ENCODE results near the gene PER1. TPM values are rescaled to one million over a fixed set of nuclear protein-coding genes. Genes with fewer than 3 reads are reported as not detected.

PER1 gene
- total RNA-seq, 4 donors from 2014 or later: 127 to 263 (median 168) TPM

GRCh38 chr17:8095361-8095760 lies 56.8 kb downstream of the PER1 start:
- DNase-seq (ENCODE audit: extremely low spot score): no peak
- no peak overlapping the region for H3K4me3 ChIP-seq
- intact Hi-C loops (cut with DNase I): no loop called here
- no peak overlapping the region for H3K27ac ChIP-seq (replicated peaks in 1 of 4)
- H3K36me3 ChIP-seq: no peaks in the 10 kb centered on the region
- H3K9me3 ChIP-seq: no peaks in the 10 kb centered on the region
- peaks cover 0 to 60% (median 0%) of the 10 kb centered on the region in 4 donors for H3K27me3 ChIP-seq
- 50% methylated on average over 5 of the region's 6 CpGs for WGBS
- H3K4me1 ChIP-seq: no peaks in the 10 kb centered on the region
- TF ChIP-seq POLR2AphosphoS5 (IDR thresholded peaks at IDR 0.05) (no peak), EP300 (IDR thresholded peaks at IDR 0.05) (no peak), CTCF (IDR thresholded peaks at IDR 0.05) (no peak), POLR2A (IDR thresholded peaks at IDR 0.05; ENCODE audit: low read depth) (no peak)

DNA sequence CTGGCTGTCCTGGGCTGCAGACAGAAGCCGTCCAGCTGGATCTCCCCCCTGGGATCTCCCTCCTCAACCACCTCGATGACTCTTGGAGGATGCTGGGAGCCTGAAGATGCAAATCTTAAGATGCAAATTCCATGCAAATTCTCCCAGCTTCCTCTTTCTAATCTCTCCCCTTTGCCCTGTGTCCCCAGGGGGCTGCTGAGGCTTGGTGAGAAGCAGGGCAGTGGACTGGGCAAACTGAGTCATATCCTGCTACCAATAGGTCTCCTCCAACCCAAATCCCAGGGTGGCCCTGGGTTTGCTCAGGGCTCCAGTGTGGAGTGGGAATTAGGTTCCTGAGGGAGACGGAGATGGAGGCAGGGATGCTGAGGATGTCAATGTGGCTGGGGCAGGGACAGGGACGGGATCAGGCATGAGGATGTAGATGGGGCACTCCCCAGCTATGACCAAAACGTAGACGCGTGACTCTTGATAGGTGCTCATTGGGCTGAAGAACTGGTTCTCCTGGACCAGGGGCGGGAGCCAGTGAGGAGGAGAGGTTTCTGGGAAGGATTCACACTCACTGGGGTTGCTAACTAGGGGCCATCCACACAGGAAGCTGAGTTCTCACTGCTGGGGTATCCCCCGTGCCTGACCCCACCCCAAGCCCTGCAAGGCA lies 61.0 kb downstream of the PER1 start:
- no peak for DNase-seq (ENCODE audit: extremely low spot score)
- Histone ChIP-seq H3K9me3 (no peaks in the 10 kb centered on the region), H3K4me3 (no peak overlapping the region), H3K27me3 (peaks cover 0 to 81% (median 0%) of the 10 kb centered on the region in 4 donors), H3K27ac (replicated peaks in 1 of 4) (no peak overlapping the region), H3K36me3 (no peaks in the 10 kb centered on the region), H3K4me1 (no peaks in the 10 kb centered on the region)
- intact Hi-C loops (cut with DNase I): no loop called here
- no peak for TF ChIP-seq CTCF (IDR thresholded peaks at IDR 0.05)
- TF ChIP-seq POLR2AphosphoS5 (IDR thresholded peaks at IDR 0.05): no peak
- WGBS: 51% methylated on average over 9 of the region's 9 CpGs

Other genes starting within 250 kb of the PER1 start
- gene RNF227, start 236.1 kb downstream of the PER1 start, total RNA-seq: 10 to 100 TPM in 1 of 4 donors, 1 to 10 TPM in 3; 2.1 to 29.2 (median 5.7) TPM
- gene KCNAB3, start 222.5 kb downstream of the PER1 start, total RNA-seq: 1 to 10 TPM in 1 of 4 donors, under 1 TPM in 3; 0.23 to 1.2 (median 0.41) TPM
- gene TRAPPC1, start 220.5 kb downstream of the PER1 start, total RNA-seq: 10 to 100 TPM; 36.3 to 68.8 (median 43.1) TPM
- 10 to 100 TPM; 14.4 to 20.0 (median 16.9) TPM for gene CNTROB, start 220.2 kb downstream of the PER1 start, total RNA-seq
- gene GUCY2D, start 149.8 kb downstream of the PER1 start, total RNA-seq: 1 to 10 TPM in 1 of 4 donors, not detected in 3; 1.1 TPM
- 1 to 10 TPM; 1.3 to 3.7 (median 2.0) TPM for gene ALOX15B, start 113.3 kb downstream of the PER1 start, total RNA-seq
- not detected for gene ALOX12B, start 64.7 kb downstream of the PER1 start, total RNA-seq
- gene ALOXE3, start 33.9 kb downstream of the PER1 start, total RNA-seq: not detected
- gene HES7, start 28.3 kb downstream of the PER1 start, total RNA-seq: 1 to 10 TPM in 1 of 4 donors, not detected in 3; 1.4 TPM
- gene VAMP2, start 10.5 kb upstream of the PER1 start, total RNA-seq: 10 to 100 TPM; 23.7 to 36.4 (median 33.0) TPM
- 10 to 100 TPM; 10.4 to 17.8 (median 13.6) TPM for gene TMEM107, start 24.0 kb upstream of the PER1 start, total RNA-seq
- 10 to 100 TPM in 3 of 4 donors, 1 to 10 TPM in 1; 8.6 to 22.4 (median 13.9) TPM for gene BORCS6, start 37.8 kb upstream of the PER1 start, total RNA-seq
- gene AURKB, start 58.2 kb upstream of the PER1 start, total RNA-seq: 1 to 10 TPM in 1 of 4 donors, not detected in 3; 1.5 TPM
- gene CTC1, start 95.7 kb upstream of the PER1 start, total RNA-seq: 10 to 100 TPM; 15.4 to 24.1 (median 17.2) TPM
- 10 to 100 TPM in 2 of 4 donors, 1 to 10 TPM in 2; 8.8 to 15.2 (median 11.2) TPM for gene PFAS, start 96.9 kb upstream of the PER1 start, total RNA-seq
- gene RANGRF, start 136.3 kb upstream of the PER1 start, total RNA-seq: 10 to 100 TPM; 26.5 to 43.6 (median 34.4) TPM
- 1 to 10 TPM in 3 of 4 donors, under 1 TPM in 1; 0.99 to 2.5 (median 1.3) TPM for gene SLC25A35, start 143.0 kb upstream of the PER1 start, total RNA-seq
- 10 to 100 TPM in 2 of 4 donors, 1 to 10 TPM in 2; 3.3 to 19.8 (median 12.6) TPM for gene ARHGEF15, start 157.8 kb upstream of the PER1 start, total RNA-seq
- not detected for gene ODF4, start 187.4 kb upstream of the PER1 start, total RNA-seq
- 1,000 to 10,000 TPM; 1,511 to 3,942 (median 2,863) TPM for gene RPL26, start 230.8 kb upstream of the PER1 start, total RNA-seq
- gene RNF222, start 245.4 kb upstream of the PER1 start, total RNA-seq: under 1 TPM in 1 of 4 donors, not detected in 3; 0.42 TPM

Data from esophagus muscularis mucosa (tissue), 4 donors.